HG02759 (cell line): ENCODE data around the gene SLC6A9.
A peak's percentile ranks its signal among the peaks of the same experiment; 100 is the strongest.

Source experiments
- ATAC-seq: cut with Tn5 transposase; IDR thresholded peaks from one replicate; pipeline ENCODE4 v1.9.1; 2021; ENCODE audit warnings: mild to moderate bottlenecking, moderate library complexity; ENCODE audit not compliant: unreplicated experiment

The SLC6A9 gene

GRCh38 chr1:44008259-44008658 is 23.0 kb downstream of the SLC6A9 start:
- no peak for ATAC-seq

GRCh38 chr1:44002606-44003157 is 28.6 kb downstream of the SLC6A9 start:
- ATAC-seq: no peak

GRCh38 chr1:44002165-44002564 is 29.1 kb downstream of the SLC6A9 start:
- ATAC-seq: no peak

- no peak for ATAC-seq
These were observed 31.1 kb downstream of the SLC6A9 start for GRCh38 chr1:44000122-44000665.

GRCh38 chr1:43999455-43999854 is 31.8 kb downstream of the SLC6A9 start:
- no peak for ATAC-seq

GRCh38 chr1:43998000-43998378 is 33.3 kb downstream of the SLC6A9 start:
- no peak for ATAC-seq

- ATAC-seq: no peak
These were observed 33.8 kb downstream of the SLC6A9 start for GRCh38 chr1:43997295-43997999.

- ATAC-seq: no peak
These were observed 34.5 kb downstream of the SLC6A9 start for GRCh38 chr1:43996733-43997115.

GRCh38 chr1:43995984-43996732 is 35.1 kb downstream of the SLC6A9 start:
- ATAC-seq: no peak

- ATAC-seq: no peak
These were observed 36.2 kb downstream of the SLC6A9 start for GRCh38 chr1:43994794-43995790.

- no peak for ATAC-seq
These were observed 37.2 kb downstream of the SLC6A9 start for GRCh38 chr1:43994071-43994470.

- ATAC-seq: no peak
These were observed 37.9 kb downstream of the SLC6A9 start for GRCh38 chr1:43993206-43993914.

GRCh38 chr1:43992232-43992995 is 38.8 kb downstream of the SLC6A9 start:
- ATAC-seq: no peak

GRCh38 chr1:43991476-43992231 is 39.6 kb downstream of the SLC6A9 start, which contains the start of gene CCDC24:
CCDC24 (plus strand) TSS chr1:43991599; CDS start chr1:43991879, 280 bp downstream.
- ATAC-seq: peak; percentile 84

GRCh38 chr1:43991200-43991475 is 40.1 kb downstream of the SLC6A9 start:
- no peak for ATAC-seq

GRCh38 chr1:43990271-43991199 is 40.7 kb downstream of the SLC6A9 start:
- no peak for ATAC-seq

- ATAC-seq: no peak
These were observed 43.9 kb downstream of the SLC6A9 start for GRCh38 chr1:43987159-43987902.
